Trophoblast cell (in vitro differentiated cells and primary cell): Measurements from ENCODE around the gene PHKG1.
"Not testable (repeated sequence)": the region's sequence is repeated elsewhere in the genome, so short reads cannot be mapped to it uniquely, and the experiment has no call there.

Source experiments
- DNase-seq, 2 donors: peaks; one replicate each; pipeline ENCODE4 v3.0.0-alpha.2; 2016
- H2AFZ ChIP-seq: 2 replicates; pipeline ENCODE4 v1.6.1; 2013; ENCODE audit warnings: low read length, moderate library complexity, mild to moderate bottlenecking; ENCODE audit not compliant: insufficient read depth, poor library complexity
- H2AK5ac ChIP-seq: 2 replicates; pipeline ENCODE4 v1.6.1; 2013; ENCODE audit warnings: mild to moderate bottlenecking, low read length
- H2BK120ac ChIP-seq: 2 replicates; pipeline ENCODE4 v1.6.1; 2013; ENCODE audit warnings: low read length, mild to moderate bottlenecking, moderate library complexity; ENCODE audit not compliant: insufficient read depth, poor library complexity
- H2BK12ac ChIP-seq: 2 replicates; pipeline ENCODE4 v1.6.1; 2013; ENCODE audit warnings: mild to moderate bottlenecking, low read length, moderate library complexity
- H2BK5ac ChIP-seq: 2 replicates; pipeline ENCODE4 v1.6.1; 2013; ENCODE audit warnings: low read length, low read depth, moderate library complexity, mild to moderate bottlenecking; ENCODE audit not compliant: poor library complexity
- H3K14ac ChIP-seq: 2 replicates; pipeline ENCODE4 v1.6.1; 2013; ENCODE audit warnings: mild to moderate bottlenecking, low read length
- H3K18ac ChIP-seq: 2 replicates; pipeline ENCODE4 v1.6.1; 2013; ENCODE audit warnings: mild to moderate bottlenecking, low read length
- H3K23ac ChIP-seq: 2 replicates; pipeline ENCODE4 v1.6.1; 2013; ENCODE audit warnings: low read length
- H3K27ac ChIP-seq: 2 replicates; pipeline ENCODE4 v1.5.1; 2013; ENCODE audit warnings: low read depth, mild to moderate bottlenecking, inconsistent platforms, low read length, moderate library complexity
- H3K27me3 ChIP-seq: 2 replicates; pipeline ENCODE4 v1.6.1; 2013; ENCODE audit warnings: inconsistent platforms, mild to moderate bottlenecking, low read length, moderate library complexity; ENCODE audit not compliant: insufficient read depth
- H3K36me3 ChIP-seq, 2 experiments: 1 replicate in 1 of 2; 2 replicates in 1 of 2; pipeline ENCODE4 v1.6.1; 2013; ENCODE audit warnings: low read length in 2 of 2, mild to moderate bottlenecking in 2 of 2, moderate library complexity in 1 of 2; ENCODE audit not compliant: insufficient read depth in 2 of 2, control insufficient read depth in 1 of 2
- H3K4ac ChIP-seq: 2 replicates; pipeline ENCODE4 v1.6.1; 2013; ENCODE audit warnings: low read depth, mild to moderate bottlenecking, low read length, moderate library complexity
- H3K4me1 ChIP-seq, 2 experiments: 1 replicate in 1 of 2; 2 replicates in 1 of 2; pipeline ENCODE4 v1.6.1; 2013; ENCODE audit warnings: low read length in 2 of 2, mild to moderate bottlenecking in 2 of 2, moderate library complexity in 1 of 2; ENCODE audit not compliant: insufficient read depth in 2 of 2, control insufficient read depth in 1 of 2
- H3K4me2 ChIP-seq: 2 replicates; pipeline ENCODE4 v1.6.1; 2013; ENCODE audit warnings: inconsistent platforms, mild to moderate bottlenecking, low read length, moderate library complexity
- H3K4me3 ChIP-seq: 2 replicates; pipeline ENCODE4 v1.5.1; 2013; ENCODE audit warnings: mild to moderate bottlenecking, low read depth, low read length, inconsistent platforms
- H3K79me1 ChIP-seq: one replicate; pipeline ENCODE4 v1.6.1; 2013; ENCODE audit warnings: low read length
- H3K79me2 ChIP-seq: 2 replicates; pipeline ENCODE4 v1.6.1; 2013; ENCODE audit warnings: low read length, mild to moderate bottlenecking; ENCODE audit not compliant: control insufficient read depth, insufficient read depth, poor library complexity
- H3K9ac ChIP-seq: 2 replicates; pipeline ENCODE4 v1.6.1; 2013; ENCODE audit warnings: mild to moderate bottlenecking, low read length
- H3K9me3 ChIP-seq: 2 replicates; pipeline ENCODE4 v1.6.1; 2013; ENCODE audit warnings: low read depth, mild to moderate bottlenecking, control low read depth, inconsistent platforms, low read length; ENCODE audit not compliant: insufficient read depth
- H4K12ac ChIP-seq: 2 replicates; pipeline ENCODE4 v1.6.1; 2013; ENCODE audit warnings: low read depth, mild to moderate bottlenecking, low read length, moderate library complexity
- H4K8ac ChIP-seq: 2 replicates; pipeline ENCODE4 v1.6.1; 2013; ENCODE audit warnings: low read depth, mild to moderate bottlenecking, low read length, moderate library complexity
- H4K91ac ChIP-seq: one replicate; pipeline ENCODE4 v1.6.1; 2013; ENCODE audit warnings: low read depth, mild to moderate bottlenecking, low read length, moderate library complexity
- WGBS: extraction: QIAGEN DNeasy Blood & Tissue Kit; methylation state at CpG from one replicate; pipeline ENCODE4 v1.1.7; 2013; ENCODE audit warnings: missing lambda C conversion rate; ENCODE audit not compliant: insufficient read length, insufficient coverage; ENCODE audit errors: extremely low coverage; 5-methylcytosine and 5-hydroxymethylcytosine counted together

PHKG1 gene

GRCh38 chr7:56104138-56104537 is 11.4 kb upstream of the PHKG1 start:
- H3K14ac ChIP-seq, H3K9me3 ChIP-seq, H2AFZ ChIP-seq, H3K4ac ChIP-seq, H2AK5ac ChIP-seq, H3K4me3 ChIP-seq, H3K18ac ChIP-seq, H3K23ac ChIP-seq, H3K79me1 ChIP-seq, H3K4me2 ChIP-seq, H2BK5ac ChIP-seq, H3K27ac ChIP-seq, H3K9ac ChIP-seq, H3K27me3 ChIP-seq, H3K79me2 ChIP-seq, H3K4me1 ChIP-seq, H2BK120ac ChIP-seq, DNase-seq, H4K12ac ChIP-seq, H4K91ac ChIP-seq, H2BK12ac ChIP-seq, H4K8ac ChIP-seq: not testable (repeated sequence)
- WGBS: no CpG with 5 or more reads among the region's 9 CpGs
- peaks cover 7 to 16% of the 10 kb centered on the region in 2 experiments for H3K36me3 ChIP-seq

- Histone ChIP-seq H4K91ac (no peak overlapping the region), H2AFZ (no peak overlapping the region), H4K8ac (no peak overlapping the region), H3K14ac (no peak overlapping the region), H3K4ac (no peak overlapping the region), H3K18ac (no peak overlapping the region), H4K12ac (no peak overlapping the region), H2BK120ac (no peak overlapping the region), H2AK5ac (no peak overlapping the region), H3K27me3 (no peaks in the 10 kb centered on the region), H3K23ac (no peak overlapping the region), H2BK5ac (no peak overlapping the region), H2BK12ac (no peak overlapping the region), H3K27ac (no peak overlapping the region), H3K4me3 (no peak overlapping the region), H3K79me2 (no peaks in the 10 kb centered on the region), H3K4me1 (no peaks in the 10 kb centered on the region), H3K36me3 (peaks cover 7 to 16% of the 10 kb centered on the region in 2 experiments), H3K79me1 (no peaks in the 10 kb centered on the region), H3K4me2 (no peak overlapping the region), H3K9me3 (no peaks in the 10 kb centered on the region), H3K9ac (no peak overlapping the region)
- WGBS: no CpG with 5 or more reads among the region's 3 CpGs
- no peak for DNase-seq
Measured at GRCh38 chr7:56099653-56100052, 6.9 kb upstream of the PHKG1 start.

GRCh38 chr7:56098187-56099008 is 5.6 kb upstream of the PHKG1 start:
- H3K4me1 ChIP-seq, H2BK12ac ChIP-seq, H3K4me2 ChIP-seq, H3K14ac ChIP-seq, H2AK5ac ChIP-seq, H3K9ac ChIP-seq, H4K8ac ChIP-seq, H2AFZ ChIP-seq, H3K18ac ChIP-seq, DNase-seq, H2BK5ac ChIP-seq, H3K4me3 ChIP-seq, H3K23ac ChIP-seq, H2BK120ac ChIP-seq, H3K9me3 ChIP-seq, H4K91ac ChIP-seq, H3K79me1 ChIP-seq, H4K12ac ChIP-seq, H3K27me3 ChIP-seq, H3K4ac ChIP-seq, H3K79me2 ChIP-seq, H3K27ac ChIP-seq: not testable (repeated sequence)
- no CpG with 5 or more reads among the region's 8 CpGs for WGBS
- peaks cover 4 to 12% of the 10 kb centered on the region in 2 experiments for H3K36me3 ChIP-seq

- DNase-seq: peak in 1 of 2 donors; percentile 59
- no CpG with 5 or more reads among the region's 5 CpGs for WGBS
- no peak overlapping the region for H3K14ac ChIP-seq
- H4K12ac ChIP-seq: no peak overlapping the region
- H2AFZ ChIP-seq: no peak overlapping the region
- H3K4me1 ChIP-seq: no peaks in the 10 kb centered on the region
- peaks cover 2 to 10% of the 10 kb centered on the region in 2 experiments for H3K36me3 ChIP-seq
- no peak overlapping the region for H2BK120ac ChIP-seq
- H3K79me2 ChIP-seq: no peaks in the 10 kb centered on the region
- no peaks in the 10 kb centered on the region for H3K79me1 ChIP-seq
- no peaks in the 10 kb centered on the region for H3K9me3 ChIP-seq
- H3K23ac ChIP-seq: no peak overlapping the region
- no peak overlapping the region for H3K4me2 ChIP-seq
- no peak overlapping the region for H2BK12ac ChIP-seq
- H2AK5ac ChIP-seq: no peak overlapping the region
- H3K27ac ChIP-seq: no peak overlapping the region
- no peak overlapping the region for H3K4ac ChIP-seq
- H3K4me3 ChIP-seq: no peak overlapping the region
- H3K27me3 ChIP-seq: no peaks in the 10 kb centered on the region
- no peak overlapping the region for H4K91ac ChIP-seq
- no peak overlapping the region for H4K8ac ChIP-seq
- H2BK5ac ChIP-seq: no peak overlapping the region
- H3K18ac ChIP-seq: no peak overlapping the region
- no peak overlapping the region for H3K9ac ChIP-seq
Measured at GRCh38 chr7:56097700-56098099, 4.9 kb upstream of the PHKG1 start.
